Endometrial microvascular endothelial cells (primary cell): ENCODE results near the gene AGRN. TPM values are rescaled to one million over a fixed set of nuclear protein-coding genes. Genes with fewer than 3 reads are reported as not detected.

ENCODE experiments used
- in situ Hi-C: cut with HindIII; loops from 2 replicates; pipeline ENCODE4 v1.10.0; 2017; ENCODE audit warnings: low sequenced_read_pairs, low pct_unique_long_range_greater_than_20kb; ENCODE audit errors: inconsistent ontology term
- total RNA-seq: library from RNA; depleted of rRNA; stranded (reverse); fragments of >200 nt; gene quantifications from one replicate; pipeline ENCODE4 v1.2.3, GENCODE V29; 2015; ENCODE audit errors: inconsistent ontology term

Gene AGRN
- total RNA-seq, 1 donor from 2014 or later = 77.4 TPM

DNA sequence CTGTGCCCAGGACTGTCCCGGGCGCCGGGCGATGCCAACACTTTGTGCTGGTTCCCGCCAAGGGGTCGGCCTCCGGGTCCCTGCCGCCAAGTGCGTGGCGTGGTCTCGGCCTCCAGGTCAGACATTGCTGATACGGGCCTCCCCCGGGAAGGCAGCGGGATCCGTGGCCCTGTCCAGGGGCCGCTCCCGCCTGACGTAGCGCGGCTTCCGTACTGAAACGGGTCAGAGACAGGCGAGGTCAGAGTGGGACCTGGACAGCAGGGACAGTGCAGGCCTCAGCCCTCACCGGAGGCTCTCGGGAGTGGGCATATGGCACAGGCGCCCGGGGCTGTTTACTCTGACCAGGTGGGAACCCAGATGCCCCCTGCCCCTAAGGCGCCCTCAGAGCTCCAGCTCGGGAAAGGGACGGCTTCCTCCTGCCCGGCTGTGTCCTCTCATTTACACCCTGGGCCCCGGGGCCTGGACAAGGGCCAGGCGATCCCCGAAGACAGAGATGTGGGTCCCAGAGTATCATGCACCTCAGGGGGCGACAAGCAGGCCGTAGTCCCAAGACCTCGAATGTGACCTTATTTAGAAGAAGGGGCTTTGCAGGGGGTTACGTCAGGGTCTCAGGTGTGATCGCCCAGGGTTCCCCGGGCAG is 63.0 kb downstream of the AGRN start:
- in situ Hi-C loops = no loop called here

DNA sequence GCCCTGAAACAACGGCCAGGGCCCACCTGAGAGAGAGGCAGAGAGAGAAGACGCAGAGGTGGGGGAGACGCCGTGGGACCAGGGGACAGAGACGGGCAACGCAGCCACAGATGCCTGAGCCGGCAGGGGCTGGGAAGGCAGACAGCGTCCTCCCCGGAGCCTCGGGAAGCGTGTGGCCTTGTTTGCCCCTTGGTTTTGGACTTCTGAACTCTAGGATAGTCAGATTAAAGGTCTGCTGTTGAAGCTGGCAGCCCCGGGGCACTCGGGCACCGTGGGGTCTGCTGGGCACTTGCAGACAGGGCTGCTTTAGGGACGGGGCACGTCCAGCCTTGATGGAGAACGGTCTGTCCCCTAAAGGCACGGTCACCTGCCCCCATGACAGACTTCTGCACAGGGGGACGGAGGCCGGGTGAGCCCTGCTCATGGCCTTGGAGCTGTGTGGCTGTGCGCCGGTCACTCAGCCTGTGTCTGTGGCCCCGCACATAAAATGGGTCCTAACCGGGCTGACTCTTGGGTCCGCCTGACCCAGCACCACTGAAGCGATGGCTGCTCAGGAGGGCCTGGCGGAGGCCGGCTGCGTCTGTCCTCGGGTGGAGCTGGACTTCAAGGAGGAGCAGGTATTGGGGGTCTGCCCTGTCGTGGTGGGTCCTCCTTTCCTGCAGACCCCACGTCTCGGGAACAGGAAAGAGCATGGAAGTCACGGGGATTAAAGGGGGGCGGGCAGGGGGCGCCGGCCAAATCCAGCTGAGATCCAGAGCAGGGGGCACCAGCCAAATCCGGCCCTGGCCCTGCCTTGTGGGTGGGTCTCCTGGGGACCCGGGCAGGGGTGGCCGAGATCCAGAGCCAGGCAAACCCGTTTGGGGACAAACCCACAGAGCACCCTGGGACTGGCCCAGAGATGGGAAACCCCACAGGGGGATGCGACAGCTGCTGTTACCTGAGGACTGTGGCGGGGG is 63.8 kb downstream of the AGRN start:
- in situ Hi-C loops = no loop called here

DNA sequence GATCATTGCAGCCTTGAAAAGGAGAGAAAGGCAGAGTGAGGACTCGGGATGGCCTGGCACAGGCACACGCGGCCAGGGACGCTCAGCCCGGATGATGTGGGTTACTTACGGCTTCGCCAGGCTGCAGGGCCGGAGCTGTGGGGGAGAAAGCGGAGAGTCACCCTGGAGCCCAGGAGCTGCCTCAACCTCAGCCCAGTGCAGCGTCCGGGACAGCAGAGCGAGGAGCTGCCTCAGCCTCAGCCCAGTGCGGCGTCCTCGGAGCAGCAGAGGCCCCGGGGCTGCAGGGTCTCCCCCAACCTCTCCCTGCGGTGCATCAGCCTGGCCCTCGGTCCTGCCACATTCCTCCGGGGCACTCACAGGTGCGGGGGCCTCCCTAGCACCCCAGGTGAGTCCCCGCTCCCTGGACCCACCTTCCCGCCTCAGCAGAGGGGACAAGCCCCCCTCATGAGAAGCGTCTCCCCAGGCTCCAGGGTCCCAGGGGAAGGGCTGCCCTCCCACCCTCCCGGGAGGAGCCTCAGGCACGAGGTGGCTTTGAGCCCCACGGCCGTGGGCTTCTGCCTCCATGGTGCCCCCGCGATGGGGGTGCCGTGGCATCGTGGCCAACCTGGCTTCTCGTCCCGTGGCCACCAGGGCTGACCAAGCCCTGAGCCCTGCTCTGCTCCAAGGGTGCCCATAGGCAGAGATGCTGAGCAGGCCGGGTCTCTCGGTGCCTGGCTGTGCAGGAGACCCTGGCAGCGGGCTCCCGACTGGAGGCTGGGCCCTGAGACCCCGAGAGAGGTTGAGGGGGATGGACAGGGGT is 64.7 kb downstream of the AGRN start:
- in situ Hi-C loops = no loop called here

DNA sequence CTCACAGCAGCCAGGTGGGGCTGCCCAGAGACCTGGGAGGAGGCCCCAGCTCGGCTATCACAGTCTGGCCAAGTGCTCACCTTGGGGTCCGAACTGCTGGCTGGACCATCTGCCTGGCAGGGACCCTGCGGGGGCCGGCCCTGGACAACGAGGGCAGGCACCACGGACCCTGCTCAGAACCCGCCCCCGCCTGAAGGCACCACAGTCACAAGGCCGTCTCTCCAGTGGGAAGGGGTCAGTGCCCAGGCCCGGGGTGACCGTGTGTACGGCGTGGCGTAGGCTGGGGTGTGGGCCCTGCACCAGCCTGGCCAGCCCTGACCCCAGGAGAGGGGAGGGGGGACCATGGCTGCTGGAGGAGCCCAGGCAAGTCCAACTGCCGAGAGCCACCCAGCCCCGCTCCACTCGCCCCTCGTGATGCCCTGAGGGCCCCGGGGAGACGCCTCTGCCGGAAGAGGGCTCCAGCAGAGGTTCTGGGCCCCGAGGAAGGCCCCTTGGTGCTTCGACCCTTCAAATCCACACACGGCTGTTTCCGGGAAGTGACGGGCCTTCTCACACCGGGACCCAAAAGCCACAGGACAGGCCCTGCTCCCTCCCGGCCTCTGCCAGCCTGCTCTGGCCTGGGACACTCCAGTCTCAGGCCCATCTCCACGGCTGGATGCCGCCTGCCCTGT is 65.4 kb downstream of the AGRN start:
- in situ Hi-C loops = no loop called here

DNA sequence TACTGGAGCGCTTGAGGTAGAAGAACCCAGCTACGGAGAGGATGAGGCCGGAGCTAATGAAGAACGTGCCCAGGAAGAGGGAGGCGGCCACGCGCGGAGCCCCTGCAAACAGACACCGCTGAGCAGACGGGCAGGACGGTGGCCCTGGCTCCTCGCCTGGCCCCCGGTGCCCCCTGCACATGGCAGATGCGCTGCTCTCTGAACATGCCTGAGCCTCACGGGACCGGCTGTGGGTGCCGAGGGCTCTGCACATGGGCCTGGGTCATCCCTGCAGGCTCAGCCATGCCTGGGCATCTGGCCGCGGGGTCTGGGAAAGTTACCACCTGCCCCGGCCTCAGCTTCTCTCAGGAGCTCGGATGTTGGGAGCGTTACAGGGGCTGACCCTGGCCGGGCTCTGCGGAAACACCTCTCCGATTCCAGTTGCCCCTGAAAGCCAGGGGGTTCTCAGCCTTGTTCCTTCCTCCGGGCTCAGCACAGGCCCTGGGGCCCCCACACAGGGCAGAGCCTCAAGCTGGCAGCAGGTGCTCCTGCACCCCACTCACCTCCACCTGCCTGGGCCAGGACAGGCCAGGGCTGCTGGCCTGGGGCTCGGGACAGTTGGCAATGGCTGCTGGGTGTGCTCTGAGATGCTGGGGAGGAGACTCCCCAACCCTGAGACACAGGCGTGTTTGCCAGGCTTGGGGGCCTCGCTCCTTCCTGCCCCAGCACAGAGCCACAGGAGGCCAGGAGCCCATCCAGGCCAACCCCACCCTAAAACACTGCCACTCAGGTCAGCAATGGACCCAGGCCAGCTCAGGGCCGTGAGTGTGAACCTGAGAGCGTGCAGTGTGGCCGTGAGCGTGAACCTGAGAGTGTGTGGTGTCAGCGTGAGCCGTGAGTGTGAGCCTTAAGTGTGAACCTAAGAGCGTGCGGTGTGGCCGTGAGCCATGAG is 66.3 kb downstream of the AGRN start:
- in situ Hi-C loops = no loop called here

DNA sequence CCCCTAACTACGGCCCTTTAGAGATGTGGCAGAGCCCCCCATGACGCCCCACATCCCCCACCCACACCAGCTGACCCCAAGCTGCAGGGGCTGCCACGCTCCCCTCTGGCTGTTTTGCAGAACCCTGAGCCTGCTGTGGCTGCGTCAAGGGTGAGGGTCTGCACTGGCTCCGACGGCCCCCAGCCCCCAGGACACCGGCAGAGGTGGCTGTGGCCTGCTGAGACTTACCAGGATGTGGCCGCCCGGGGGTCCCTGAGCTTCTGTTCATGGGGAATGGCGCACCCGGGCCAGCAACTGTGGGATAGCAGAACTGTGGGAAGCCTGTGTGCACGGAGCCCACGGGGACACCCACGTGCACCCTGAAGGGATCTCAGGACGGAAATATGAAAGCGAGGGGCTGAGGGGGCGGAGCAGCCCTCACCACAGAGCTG is 67.0 kb downstream of the AGRN start:
- in situ Hi-C loops = no loop called here

DNA sequence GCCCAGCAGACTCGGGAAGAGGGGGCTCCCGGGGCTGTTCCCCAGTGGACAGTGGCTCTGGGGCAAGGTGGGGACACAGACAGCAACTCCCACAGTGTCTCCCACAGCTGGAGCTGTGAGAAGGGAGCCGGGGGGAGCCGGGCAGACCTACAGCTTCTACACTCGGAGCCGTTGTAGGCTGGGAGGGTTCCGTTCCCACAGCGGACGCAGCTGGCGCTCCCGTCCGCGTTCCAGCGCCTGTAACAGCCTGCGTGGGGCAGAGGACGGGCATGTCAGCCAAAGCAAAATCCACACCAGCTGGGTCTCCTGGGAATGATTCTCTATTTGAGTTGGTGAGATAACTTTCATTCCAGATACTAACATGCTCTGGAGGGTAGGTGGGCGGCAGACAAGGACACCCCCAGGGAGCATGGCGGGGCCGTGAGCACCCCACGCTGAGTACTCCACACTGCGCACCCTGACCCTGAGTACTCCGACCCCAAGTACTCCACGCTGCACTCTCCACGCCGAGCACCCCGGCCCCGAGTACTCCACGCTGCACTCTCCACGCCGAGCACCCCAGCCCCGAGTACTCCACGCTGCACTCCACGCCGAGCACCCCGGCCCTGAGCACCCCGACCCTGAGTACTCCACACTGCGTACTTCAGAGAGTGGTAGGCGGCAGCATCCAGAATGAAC is 67.6 kb downstream of the AGRN start:
- in situ Hi-C loops = no loop called here

DNA sequence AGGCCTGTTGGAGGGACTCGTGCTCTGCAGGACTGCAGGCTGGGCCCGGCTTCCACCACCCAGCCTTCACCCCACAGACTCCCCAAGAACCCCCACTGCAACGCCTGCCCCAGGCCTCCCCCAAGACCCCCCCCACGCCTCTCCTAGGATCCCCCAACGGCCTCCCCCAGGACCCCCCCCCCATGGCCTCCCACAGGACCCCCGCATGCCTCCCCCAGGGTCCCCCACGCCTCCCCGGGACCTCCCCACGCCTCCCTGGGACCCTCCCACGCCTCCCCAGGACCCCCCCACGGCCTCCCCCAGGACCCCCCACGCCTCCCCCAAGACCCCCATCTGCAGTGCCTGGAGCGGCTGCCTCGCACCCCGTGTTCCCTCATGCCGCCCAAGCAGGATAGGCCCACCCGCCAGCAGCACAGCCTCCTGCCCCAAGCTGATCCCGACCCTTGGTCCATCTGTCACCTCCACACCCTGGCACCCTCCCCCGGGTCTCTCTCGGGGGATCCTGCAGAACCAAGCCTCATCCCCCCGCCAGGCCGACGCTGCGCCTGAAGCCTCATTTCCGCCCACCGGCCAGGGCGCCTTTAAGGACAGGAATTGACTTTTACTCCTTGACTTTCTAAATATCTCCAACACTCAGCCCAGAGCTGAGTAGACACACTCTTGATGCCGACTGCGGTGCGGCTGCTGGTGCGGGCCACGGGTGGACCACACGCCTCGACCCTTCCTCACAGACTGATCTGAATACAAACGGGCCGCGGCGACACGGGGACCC is 68.3 kb downstream of the AGRN start:
- in situ Hi-C loops = no loop called here

DNA sequence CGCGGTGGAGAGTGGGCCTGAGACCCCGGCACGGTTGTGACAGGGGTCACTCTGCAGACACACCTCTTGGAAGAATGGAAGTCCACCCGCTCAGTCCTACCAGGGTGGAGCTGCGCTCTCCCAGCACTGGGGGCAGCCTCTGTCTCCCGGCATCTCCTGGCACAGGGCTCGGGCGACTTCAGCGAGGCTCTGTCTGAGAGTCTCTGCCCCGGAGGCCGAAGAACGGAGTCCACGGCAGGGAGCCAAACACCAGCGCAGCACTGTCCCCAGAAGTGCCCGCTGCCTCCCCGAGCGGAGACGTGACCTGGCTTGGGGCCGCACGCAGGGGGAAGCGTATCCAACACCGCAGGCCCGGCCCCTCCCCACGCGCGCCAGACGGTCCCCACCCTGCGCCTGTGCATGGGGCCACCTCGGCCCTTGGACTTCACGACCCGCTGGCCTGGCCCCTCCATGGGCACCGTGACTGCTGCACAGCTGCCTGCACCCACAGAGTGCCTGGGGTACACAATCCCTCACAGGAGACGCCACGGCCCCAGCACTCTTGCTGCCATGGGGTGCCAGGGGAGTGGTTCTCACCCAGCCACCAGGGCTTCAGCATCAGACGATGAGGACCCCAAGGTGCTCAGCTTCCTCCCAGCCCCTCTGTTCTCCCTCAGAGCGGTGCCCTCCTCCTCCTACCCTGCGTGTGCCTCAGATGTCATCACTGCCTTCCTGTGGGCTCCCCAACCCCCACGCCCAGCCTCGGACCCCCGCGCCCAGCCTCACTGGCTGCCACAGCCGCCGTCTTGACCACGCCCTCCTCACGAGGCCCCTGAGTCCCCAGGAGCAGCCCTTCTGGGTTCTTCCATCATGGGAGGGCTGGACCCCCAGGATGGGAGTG is 69.1 kb downstream of the AGRN start:
- in situ Hi-C loops = no loop called here

DNA sequence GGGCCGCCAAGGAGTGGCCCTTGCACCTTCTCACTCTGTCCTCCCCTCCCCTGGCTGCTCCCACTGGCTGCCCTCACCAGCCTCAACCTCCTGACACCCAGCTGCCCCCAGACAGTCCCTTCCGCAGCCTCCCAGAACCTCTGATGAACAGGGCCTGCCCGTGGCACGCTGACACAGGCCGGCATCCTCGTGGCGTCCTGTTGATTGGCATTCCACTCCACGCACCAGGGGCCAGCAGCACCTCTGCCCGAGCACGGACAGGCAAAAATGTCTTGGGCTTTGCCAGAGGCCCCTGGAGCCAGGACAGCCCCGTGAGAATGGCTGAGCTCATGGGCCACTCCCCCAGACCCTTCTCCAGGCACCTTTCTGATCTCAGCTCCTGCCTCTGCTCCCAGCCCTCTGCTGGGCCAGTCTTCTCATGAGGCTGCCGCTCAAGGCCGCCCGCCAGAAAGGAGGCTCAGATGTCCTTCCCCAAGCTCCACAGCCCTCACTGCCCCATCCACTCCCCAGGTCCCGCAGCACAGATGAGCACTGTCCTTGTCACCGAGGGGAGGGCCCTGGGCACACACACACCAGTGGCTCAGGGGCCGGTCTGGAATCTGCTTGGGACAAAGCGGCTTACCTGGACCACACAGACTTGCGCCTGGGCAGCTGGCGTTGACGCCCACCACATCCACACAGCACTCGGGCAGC is 70.0 kb downstream of the AGRN start:
- in situ Hi-C loops = no loop called here

DNA sequence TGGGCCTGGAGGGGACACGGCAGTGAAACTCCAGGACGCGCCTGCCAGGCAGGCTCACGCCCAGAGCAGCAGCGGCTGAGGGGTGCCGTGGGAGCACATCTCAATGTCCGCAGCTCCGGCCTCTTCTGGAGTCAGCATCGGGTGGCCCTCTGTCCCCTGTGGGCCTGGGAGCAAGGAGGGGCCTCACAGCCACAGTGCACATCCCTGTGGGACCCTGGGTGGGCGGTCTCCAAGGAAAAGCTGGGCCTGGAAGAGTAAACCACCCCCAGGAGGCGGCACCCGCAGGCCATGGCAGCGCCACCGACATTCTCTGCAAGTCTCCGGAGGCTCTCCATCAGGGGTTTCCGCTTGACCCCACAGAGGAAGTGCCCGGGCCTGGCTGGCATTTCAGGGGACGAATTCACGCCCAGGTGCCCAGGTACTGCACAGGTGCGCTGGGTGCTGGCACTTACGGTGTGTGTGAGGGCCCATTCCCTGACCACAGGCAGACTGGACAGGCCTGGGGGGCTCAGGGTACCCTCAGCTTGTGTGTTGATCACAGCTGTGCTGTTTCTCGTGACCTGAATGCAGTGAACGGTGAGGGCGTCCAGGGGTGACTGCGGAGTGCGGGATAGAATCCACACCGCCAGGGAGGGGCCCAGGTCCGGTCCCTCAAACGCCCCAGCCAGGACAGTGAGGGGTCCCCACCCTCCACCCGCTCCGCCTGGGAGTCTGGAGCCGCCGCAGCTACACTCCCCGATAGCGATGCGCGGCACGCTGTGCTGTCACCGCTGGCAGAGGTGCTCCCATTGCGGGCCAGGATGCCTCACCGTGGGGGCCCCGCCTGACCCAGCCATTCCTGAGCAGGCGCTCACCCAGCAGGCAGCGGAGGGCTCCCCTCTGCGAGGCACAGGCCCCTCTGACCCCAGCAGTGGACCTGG is 70.8 kb downstream of the AGRN start:
- in situ Hi-C loops = no loop called here

DNA sequence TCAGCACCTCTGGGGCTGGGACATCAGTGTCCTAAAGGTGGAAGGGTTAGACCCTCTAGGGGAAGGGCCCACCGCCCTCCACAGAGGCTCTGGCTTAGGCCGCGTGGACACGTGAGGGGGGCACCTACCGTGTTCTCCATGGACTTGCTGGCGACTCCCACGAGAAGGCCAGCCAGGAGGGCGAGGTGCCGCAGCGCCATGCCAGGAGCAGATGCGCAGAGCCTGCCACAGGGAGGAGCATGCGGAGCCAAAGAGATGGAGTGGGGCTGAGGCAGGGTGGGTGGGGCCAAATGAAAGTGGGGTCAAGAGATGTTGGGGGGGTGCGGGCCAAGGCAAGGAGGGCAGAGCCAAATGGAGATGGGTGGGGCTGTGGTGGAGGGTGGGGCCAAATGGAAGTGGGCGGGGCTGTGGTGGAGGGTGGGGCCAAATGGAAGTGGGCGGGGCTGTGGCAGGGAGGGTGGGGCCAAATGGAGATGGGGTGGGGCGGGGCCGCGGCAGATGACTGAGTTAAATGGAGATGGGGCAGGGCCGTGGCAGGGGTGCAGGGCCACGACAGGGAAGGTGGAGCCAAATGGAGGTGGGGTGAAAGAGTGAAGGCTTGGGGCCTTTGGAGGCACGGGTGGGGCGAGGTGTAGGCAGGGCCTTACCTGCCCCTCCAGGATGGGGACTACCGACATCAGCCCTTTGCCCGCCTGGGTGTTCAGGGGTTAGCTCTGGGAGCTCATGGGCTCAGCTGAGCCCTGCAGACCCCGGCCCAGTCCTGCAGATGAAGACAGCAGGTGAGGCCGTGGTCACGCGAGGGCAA is 71.6 kb downstream of the AGRN start:
- in situ Hi-C loops = no loop called here

DNA sequence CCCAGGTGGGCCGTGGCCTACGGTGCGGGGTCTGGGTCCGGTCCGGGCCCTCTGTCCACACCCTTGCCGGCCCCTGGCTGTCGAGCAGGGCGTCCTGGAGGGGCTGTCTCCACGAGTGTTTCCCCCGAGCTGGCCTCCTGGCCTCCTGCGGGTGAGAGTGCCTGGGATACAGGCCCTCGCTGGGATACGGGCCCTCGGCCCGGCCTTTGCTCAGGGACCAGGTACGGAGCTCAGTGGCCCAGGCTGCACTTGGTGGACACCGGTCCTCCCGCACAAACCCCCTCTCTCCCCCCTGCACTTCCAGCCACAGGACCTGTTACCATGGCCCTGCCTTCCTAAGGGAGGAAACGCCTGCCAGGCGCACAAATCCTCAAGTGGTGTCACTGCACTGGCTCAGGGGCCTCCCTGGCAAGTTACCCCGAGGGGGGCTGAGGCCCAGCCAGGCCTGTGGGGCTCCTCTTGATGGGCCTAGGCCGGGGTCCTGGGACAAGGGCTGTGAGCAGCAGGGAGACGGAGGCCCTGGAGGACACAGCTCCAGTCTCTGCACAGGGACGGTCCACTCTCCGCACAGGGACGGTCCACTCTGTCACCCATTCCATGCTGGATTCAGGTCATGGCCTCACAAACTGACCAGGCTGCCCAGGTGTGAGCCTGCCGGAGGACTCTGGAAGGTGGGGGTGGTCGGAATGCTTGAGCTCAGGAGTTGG is 72.4 kb downstream of the AGRN start:
- in situ Hi-C loops = no loop called here
